ENCODE results near the gene EFNB3.

The EFNB3 gene

GRCh38 chr17:7719661-7720060 lies 14.7 kb downstream of the EFNB3 start:
- no peak for DNase-seq

- no peak for DNase-seq
Observed at GRCh38 chr17:7720125-7720524, 15.1 kb downstream of the EFNB3 start.

- DNase-seq = peak in 1 of 3 donors; percentile 41
Observed at GRCh38 chr17:7721612-7722011, 16.6 kb downstream of the EFNB3 start.

GRCh38 chr17:7727886-7728285 lies 22.9 kb downstream of the EFNB3 start:
- DNase-seq = no peak

- DNase-seq = peak; percentile 53 to 76 (median 73)
Observed at GRCh38 chr17:7729816-7730215, 24.8 kb downstream of the EFNB3 start.

- no peak for DNase-seq
Observed at GRCh38 chr17:7732981-7733539, 28.1 kb downstream of the EFNB3 start.

GRCh38 chr17:7737601-7738000 lies 32.6 kb downstream of the EFNB3 start:
- DNase-seq = no peak

GRCh38 chr17:7739746-7740145 lies 34.7 kb downstream of the EFNB3 start:
- no peak for DNase-seq

- DNase-seq = no peak
Observed at GRCh38 chr17:7740481-7741001, 35.5 kb downstream of the EFNB3 start.

GRCh38 chr17:7742729-7743128 lies 37.7 kb downstream of the EFNB3 start:
- no peak for DNase-seq

GRCh38 chr17:7744416-7744815 lies 39.4 kb downstream of the EFNB3 start:
- no peak for DNase-seq

GRCh38 chr17:7745748-7746470 lies 40.9 kb downstream of the EFNB3 start:
- peak; percentile 73 to 81 (median 77) for DNase-seq

GRCh38 chr17:7747635-7748071 lies 42.7 kb downstream of the EFNB3 start:
- no peak for DNase-seq

GRCh38 chr17:7748076-7748775 lies 43.2 kb downstream of the EFNB3 start:
- DNase-seq = no peak

GRCh38 chr17:7750321-7750821 lies 45.4 kb downstream of the EFNB3 start:
- peak in 2 of 3 donors; percentile 7 to 12 for DNase-seq

- DNase-seq = no peak
Observed at GRCh38 chr17:7754656-7755055, 49.7 kb downstream of the EFNB3 start.

GRCh38 chr17:7755095-7755890 lies 50.3 kb downstream of the EFNB3 start:
- no peak for DNase-seq

- DNase-seq = no peak
Observed at GRCh38 chr17:7756968-7757367, 52.0 kb downstream of the EFNB3 start.
